Caki2 (cell line): ENCODE data around the gene ARFGAP1. TPM values are rescaled to one million over a fixed set of nuclear protein-coding genes. Genes with fewer than 3 reads are reported as not detected.

Source experiments
- DNase-seq: peaks from one replicate; pipeline ENCODE4 v3.0.0-alpha.2; 2015; ENCODE audit warnings: low read depth
- in situ Hi-C: cut with HindIII; loops from 2 replicates; pipeline ENCODE4 v1.10.0; 2016; ENCODE audit warnings: low sequenced_read_pairs, low pct_unique_long_range_greater_than_20kb, mixed read lengths
- total RNA-seq: library from RNA; depleted of rRNA; stranded (reverse); fragments of >200 nt; shearing (Covaris generic); gene quantifications from 2 replicates; pipeline ENCODE4 v1.2.3, GENCODE V29; 2014; ENCODE audit warnings: low replicate concordance

The ARFGAP1 gene
- total RNA-seq, 1 experiment from 2014 or later = 139 TPM

DNA sequence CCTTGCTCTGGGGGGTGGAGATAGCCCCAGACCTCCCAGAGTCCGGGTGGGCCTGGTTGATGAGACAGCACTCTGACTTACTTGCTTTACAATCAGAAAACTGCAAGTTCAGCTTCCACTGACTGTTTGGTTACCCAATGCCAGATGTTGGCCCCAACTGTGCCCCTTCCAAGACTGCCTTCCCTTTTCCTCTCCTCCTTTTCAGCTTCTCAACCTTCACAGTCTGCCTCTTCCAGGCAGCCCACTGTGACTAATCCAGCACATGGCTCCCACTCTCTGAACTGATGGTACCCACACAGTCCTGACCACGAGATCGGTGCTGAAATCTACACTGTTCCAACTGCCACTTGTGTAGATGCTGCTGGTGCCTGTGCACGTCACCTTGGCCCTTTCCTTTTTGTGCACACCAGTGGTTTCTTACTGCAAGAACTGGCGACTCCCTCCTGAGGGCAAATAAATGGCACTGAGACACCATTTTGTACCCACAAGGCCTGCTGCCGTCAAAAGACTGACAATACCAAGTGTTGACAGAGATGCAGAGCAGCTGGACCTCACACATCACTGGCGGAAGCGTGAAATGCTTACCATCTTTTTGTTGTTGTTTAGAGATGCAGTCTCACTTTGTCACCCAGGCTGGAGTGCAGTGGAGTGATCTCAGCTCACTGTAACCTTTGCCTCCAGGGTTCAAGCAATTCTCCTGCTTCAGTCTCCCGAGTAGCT is 1.8 kb upstream of the ARFGAP1 start:
- in situ Hi-C loops = no loop called here
- no peak for DNase-seq

DNA sequence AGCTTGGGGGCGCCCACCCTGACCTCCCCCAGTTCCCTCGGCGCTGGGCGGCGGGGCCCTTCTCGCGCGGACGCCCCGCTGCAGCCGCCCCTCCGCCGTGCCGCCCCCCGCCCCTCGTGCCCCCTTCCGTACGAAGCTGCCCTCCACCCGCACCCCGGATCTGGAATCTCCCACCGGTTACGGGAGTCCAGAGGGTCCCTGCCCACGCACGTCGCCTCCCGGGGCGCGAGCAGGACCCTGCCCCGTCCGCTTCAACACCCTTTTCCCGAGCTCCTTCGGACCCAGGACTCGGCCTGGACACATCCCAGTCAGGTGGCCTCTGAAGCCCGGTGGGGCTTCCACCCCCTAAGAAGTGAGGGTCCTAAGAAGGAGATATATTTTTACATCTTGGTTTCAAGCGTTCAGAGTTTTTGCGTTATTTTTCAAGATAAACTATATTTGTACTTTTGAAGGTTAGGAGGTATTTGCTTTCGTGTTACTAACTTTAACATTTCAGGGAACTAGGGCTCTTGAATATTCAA is 506 bp downstream of the ARFGAP1 start:
- in situ Hi-C loops = no loop called here
- no peak for DNase-seq

DNA sequence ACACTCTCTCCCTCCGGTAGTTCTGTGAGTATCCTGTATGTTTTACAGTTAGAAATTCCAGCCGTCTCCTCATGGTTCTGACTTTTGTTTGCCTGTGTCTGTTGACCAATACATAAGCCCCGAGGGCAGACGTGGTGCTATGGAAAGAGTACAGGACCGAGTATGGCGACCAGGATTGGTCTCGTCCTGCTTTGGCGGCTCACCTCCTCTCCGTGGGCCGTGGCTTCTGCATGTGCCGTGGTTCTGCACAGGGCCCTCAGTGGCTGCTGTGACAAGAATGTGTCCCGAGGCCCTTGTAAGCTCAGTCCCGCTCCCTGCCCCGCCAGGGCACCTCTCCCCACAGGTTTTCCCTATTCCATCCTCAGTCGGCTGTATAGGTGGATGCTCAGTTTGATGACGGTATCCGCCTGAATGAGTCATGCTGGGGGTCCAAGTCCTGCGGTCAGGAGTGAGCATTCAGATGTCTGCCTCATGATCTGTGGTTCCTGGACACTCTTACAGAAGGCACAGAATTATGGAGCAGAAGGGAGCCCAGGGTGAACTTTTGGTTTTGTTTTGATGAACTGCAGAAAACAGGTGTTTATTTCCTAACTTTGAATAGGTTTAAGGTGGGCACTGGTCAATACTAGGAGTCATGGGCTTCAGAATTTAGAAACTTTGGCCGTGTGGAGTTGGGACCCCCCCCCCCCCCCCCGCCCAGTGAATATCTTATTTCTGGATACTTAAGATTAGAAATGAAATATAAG is 1.2 kb downstream of the ARFGAP1 start:
- DNase-seq = peak; percentile 71
- in situ Hi-C loops = no loop called here

DNA sequence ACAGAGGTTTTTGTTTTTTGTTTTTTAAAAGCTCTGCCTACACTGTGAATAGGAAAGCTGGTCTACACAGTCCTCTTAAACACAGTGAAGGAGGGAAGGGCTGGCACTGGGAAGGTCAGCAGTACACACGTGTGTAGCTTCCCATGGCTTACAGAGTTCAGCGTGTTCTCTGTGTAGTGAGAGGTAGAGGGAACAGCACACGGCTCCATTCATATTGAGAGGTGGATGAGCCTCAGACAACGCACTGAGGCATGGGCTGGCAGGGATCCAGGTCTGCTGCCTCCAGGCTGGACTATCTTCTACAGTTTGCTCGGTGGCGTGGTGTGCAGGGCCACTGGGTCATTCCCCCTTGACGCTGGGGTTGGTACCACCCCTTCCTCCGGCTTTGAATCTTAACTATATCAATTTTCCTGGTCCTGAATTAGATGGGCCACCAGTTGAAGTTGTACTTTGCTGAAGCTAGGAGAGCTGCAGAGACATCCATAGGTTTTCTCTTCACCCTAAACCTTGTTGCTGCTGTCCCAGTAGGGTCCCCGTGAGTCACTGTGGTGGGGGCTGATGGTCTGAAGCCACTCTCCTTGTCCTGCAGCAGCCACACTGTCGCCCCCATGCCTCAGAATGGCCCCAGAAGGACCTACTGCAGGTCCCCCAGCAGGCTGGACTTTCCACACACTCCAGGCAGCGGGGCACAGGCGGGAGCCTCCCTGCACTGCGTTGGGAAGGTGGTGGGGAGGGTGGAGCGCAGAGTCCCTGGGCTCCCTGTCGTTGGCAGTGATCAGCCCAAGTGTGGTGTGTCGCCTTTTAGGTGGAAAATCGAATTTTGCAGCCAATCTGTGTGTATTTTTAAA is 2.0 kb downstream of the ARFGAP1 start:
- in situ Hi-C loops = loop anchor here (5.0 to 25.0 kb wide), 3 partner anchors 52 to 313 kb away; no protein-coding TSS in a partner anchor

DNA sequence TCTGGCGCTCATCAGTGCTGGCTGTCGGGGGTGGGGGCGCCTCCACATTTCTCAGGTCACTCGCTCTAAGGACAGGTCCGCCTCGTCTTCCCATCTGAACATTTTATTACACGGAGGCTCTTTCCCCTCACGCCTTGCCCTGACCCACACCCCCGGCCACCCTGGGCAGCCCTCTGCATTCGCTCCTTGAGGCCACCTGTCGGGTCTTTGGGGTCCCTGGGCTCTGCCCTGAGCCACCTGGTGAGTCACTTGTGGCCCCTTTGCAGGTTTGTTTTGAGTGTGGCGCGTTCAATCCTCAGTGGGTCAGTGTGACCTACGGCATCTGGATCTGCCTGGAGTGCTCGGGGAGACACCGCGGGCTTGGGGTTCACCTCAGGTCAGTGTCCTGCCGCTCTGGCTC is 3.2 kb downstream of the ARFGAP1 start:
- DNase-seq = no peak
- in situ Hi-C loops = loop anchor here (5.0 to 25.0 kb wide), 3 partner anchors 54 to 311 kb away; no protein-coding TSS in a partner anchor

More for the DNA sequence above, 2.0 kb downstream of the ARFGAP1 start:
- DNase-seq = no peak

DNA sequence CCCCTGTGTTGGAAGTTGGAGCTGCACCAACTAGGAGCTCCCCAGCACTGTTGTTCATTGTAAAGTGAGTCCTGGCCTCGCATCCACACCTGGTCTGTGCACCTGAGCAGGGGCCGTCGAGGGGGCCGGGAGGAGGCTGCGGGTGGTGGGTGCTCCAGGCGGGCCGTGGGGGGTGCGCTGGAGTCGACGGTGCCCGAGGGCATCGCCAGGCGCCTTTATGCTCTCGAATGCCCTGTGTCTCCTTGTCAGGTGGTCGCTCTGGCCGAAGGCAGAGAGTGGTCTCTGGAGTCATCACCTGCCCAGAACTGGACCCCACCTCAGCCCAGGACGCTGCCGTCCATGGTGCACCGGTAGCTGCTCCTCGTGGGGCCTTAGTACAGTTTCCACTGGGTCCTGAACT is 4.3 kb downstream of the ARFGAP1 start:
- DNase-seq = no peak
- in situ Hi-C loops = loop anchor here (5.0 to 25.0 kb wide), 3 partner anchors 55 to 310 kb away; no protein-coding TSS in a partner anchor

DNA sequence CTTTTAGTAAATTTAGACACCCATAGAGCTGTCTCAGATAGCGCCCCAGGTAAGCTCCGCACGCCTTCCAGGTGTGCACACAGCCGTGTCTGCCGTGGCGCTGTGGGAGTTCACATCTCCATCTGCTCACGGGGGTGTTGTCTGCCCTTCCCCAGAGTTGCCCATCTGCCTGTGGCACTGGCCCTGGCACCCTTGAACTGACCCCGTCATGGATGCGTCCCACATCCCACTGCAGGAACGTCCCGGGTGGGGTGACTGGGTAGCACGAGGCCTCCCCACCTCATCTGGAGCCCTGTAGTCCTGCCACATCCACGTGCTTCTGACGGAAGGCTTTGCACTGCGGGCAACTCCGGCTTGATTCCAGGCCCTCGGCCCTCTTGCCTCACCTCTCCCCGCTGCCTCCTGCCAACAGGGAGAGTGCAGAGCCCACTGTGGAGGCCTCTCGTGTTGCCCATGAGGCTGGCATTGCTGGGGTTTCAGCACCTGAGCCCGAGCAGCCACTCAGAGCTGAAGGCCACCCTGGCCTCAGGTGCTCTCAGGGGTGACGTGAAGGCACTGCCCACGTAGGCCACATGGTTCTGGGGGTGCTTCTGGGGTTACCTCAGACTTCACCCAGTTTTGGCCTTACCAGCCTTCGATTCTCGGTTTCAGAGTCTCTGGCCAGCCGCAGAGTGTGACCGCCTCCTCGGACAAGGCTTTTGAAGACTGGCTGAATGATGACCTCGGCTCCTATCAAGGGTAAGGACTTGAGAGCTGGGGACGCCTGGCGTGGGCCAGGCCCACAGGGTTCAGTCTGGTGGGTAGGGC is 5.1 kb downstream of the ARFGAP1 start:
- no peak for DNase-seq
- in situ Hi-C loops = loop anchor here (5.0 to 25.0 kb wide), 3 partner anchors 55 to 310 kb away; no protein-coding TSS in a partner anchor

DNA sequence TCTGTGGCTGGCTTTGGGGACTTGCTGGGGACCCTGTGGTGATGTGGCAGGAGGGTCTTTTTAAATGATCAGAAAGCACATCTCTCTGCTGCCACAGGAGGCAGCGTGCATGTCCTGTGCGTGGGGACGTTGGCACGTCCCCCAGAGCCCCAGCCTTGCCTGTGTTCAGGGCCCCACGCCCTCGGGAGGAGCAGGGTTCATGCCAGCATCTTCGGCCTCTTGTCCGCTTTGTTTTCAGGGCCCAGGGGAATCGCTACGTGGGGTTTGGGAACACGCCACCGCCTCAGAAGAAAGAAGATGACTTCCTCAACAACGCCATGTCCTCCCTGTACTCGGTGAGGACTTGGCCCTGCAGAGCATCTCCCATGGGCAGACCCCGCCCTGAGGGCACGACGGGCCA is 6.0 kb downstream of the ARFGAP1 start:
- DNase-seq = no peak
- in situ Hi-C loops = loop anchor here (5.0 to 25.0 kb wide), 3 partner anchors 56 to 309 kb away; no protein-coding TSS in a partner anchor

DNA sequence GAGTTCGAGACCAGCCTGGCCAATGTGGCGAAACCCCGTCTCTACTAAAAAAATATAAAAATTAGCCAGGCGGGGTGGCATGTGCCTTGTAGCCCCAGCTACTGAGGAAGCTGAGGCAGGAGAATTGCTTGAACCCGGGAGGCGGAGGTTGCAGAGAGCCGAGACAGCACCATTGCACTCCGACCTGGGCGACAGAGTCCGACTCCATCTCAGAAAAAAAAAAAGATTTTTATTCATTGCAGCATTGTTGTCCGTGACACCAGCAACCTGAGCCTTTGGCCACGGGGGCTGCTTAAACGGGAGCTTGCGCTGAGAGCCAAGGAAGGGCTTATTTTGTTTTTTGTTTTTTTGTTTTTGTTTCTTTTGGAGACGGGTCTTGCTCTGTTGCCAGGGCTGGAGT is 7.3 kb downstream of the ARFGAP1 start:
- in situ Hi-C loops = loop anchor here (5.0 to 25.0 kb wide), 3 partner anchors 58 to 307 kb away; no protein-coding TSS in a partner anchor
- no peak for DNase-seq

DNA sequence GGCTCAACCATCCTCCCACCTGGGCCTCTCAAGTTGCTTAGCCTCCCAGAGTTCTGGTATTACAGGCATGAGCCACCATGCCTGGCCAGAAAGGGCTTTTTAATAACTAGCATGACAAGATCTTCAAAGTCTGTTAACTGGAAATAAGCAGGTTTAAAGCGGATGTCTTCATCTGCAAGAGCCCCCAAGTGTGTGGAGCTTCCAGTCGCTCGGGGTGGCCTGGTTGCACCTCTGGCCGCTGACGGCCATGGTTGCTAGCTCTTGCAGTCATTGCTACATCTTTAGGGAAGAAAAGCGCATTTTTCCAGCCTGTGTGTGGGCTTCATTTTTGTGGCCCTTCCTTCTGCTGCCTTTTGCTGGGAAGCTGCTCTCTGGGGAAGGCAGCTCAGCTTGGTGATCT is 7.8 kb downstream of the ARFGAP1 start:
- DNase-seq = no peak
- in situ Hi-C loops = loop anchor here (25.0 kb wide), 2 partner anchors 107 to 307 kb away; no protein-coding TSS in a partner anchor

DNA sequence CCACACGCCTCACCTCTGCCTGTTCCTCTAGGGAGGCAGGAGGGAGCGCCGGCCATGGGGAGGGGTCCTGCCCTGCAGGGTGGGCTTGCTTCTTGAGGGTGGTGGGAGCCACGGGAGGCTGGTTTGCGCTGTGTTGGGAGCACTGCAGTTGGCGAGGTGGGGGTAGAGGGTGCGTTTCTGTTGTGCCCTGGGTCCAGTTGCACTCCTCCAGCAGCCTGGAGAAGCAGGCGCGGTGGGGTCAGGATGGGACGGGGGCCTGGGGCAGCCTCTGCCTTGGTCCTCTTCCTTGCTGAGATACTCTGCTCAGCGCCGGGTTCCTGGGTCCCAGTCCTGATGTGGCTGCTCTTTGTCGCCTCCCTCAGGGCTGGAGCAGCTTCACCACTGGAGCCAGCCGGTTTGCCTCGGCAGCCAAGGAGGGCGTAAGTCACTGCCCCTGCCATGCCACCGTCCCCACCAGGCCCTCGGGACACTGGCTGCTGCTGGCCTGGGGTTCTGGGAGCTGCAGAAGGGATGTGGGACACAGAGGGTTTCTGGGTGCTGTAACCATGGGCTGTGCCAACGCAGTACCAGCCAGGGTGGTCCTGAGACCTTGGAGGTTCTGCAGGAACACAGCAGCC is 8.4 kb downstream of the ARFGAP1 start:
- in situ Hi-C loops = loop anchor here (25.0 kb wide), 2 partner anchors 106 to 306 kb away; no protein-coding TSS in a partner anchor
- no peak for DNase-seq

DNA sequence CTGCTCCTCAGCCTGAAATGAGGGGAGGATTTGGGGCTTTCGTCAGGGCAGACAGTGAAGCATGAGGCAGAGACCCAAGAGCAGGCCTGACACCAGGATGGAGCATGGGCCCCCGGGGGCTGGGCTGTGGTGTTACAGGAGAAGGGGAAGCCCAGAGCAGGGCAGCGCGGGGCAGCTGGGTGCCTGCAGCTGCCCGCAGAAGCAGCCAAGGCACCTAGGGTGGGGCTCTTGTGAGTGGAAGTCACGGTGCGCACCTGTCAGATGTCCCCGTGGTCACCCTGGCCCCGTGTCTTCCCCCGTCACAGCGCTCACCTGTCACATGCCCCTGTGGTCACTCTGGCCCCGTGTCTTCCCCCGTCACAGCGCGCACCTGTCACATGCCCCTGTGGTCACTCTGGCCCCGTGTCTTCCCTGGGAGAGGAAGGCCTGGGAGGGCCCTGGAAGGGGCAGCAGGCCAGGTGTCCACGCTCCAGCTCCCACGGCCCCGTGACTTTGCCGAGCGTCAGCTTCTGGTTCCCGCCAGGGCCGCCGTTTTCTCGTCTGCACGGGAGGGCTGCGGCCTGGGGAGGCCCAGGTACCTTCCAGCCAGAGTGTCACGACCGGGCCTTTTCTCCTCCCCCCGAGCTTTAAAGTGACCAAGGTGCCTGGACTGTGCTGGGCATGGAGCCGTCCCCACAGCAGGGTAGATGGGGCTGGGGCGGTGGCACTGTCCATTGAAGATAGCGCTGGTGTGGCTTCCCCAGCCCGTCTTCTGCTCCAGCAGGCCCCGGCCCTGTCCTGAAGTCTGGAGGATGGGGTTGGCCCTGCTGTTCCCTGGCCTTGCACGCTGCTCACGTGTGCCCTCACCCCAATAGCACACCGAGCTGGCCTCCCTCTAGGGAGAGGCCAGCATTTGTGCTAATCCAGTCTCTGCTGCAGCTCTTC is 9.4 kb downstream of the ARFGAP1 start:
- no peak for DNase-seq
- in situ Hi-C loops = loop anchor here (25.0 kb wide), 2 partner anchors 105 to 305 kb away; no protein-coding TSS in a partner anchor

DNA sequence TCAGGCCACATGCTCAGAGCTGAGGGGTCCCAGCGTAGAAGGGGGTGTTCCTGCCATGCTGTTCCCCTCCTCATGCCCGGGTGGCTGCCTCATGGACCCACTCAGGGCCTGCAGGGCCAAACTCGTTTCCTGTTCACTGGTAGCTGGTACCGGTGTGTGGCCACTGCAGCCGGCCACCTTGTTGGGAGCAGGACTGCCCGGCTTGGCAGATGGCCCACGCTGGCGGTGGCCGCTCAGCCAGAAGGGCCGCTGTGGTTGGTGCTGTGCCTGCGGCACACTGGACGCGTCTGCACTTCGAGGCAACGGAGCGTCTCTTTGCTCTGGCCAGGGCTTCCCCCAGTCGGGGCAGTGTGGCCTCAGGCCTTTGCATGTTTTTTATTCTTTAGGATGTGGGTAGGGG is 10.3 kb downstream of the ARFGAP1 start:
- in situ Hi-C loops = loop anchor here (25.0 kb wide), 2 partner anchors 104 to 304 kb away; no protein-coding TSS in a partner anchor
- no peak for DNase-seq

DNA sequence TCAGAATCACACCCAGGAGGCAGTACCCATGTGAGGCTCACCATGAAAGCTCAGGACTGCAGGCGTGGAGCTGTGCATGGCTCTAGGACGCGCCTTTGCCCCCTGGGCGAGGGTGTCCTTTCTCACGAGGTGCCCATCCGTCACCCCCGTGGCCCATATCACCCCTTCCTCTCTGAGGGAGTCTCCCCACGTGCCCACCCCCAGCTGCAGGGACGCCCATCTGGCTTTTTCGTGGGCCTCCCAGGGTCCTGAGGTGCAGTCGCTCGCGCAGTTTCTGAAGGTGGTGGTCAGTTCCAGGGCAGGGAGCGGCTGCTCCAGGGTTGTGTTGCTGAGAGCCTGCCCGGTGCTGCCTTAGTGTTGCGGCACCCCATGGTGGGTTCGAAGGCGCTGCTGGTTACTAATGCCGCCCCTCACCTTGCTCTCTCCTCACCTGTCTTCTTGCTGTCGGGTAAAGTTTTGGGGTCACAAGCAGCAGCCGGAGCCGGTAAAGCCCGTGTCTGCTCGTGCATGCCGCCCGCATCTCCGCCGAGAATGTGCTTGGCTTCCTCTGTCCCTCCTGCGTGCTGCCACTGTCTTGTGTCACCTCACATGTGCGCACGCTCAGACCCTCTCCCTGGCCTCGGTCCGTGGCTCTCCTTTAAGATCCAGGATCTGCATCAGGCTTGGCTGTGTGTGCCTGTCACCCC is 10.9 kb downstream of the ARFGAP1 start:
- no peak for DNase-seq
- in situ Hi-C loops = loop anchor here (25.0 kb wide), 2 partner anchors 104 to 304 kb away; no protein-coding TSS in a partner anchor

DNA sequence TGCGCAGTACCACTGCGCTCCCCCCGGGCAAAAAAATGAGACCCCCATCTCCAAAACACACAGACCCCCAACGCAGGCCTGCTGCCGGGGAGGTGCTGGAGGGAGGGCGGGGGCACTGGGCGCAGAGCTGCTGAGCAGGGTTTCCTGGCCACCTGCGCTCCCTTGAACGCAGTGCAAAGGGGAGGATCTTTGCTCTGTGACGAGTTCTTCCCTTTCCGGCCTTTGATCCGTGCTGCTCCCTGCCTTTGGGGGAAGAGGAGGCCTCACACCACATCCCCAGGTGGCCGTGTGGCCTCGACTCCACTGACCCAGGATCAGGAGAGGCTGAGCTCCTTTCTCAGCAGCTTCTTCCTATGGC is 11.4 kb downstream of the ARFGAP1 start:
- in situ Hi-C loops = loop anchor here (25.0 kb wide), 2 partner anchors 103 to 303 kb away; no protein-coding TSS in a partner anchor
- no peak for DNase-seq
